HepG2 (cell line): ENCODE data around the gene GLTPD2. TPM values are rescaled to one million over a fixed set of nuclear protein-coding genes. Genes with fewer than 3 reads are reported as not detected.

Experiments used
- CERS6 ChIP-seq: sonication (generic); formaldehyde crosslinking; IDR thresholded peaks from 2 replicates; pipeline ENCODE4 v1.5.0; 2020; ENCODE audit warnings: missing genetic modification reagents
- DBP ChIP-seq: sonication (generic); formaldehyde crosslinking; IDR thresholded peaks from 2 replicates; pipeline ENCODE4 v1.4.0; 2020; ENCODE audit warnings: missing genetic modification reagents; ENCODE audit errors: not compliant biosample characterization
- HMGXB4 ChIP-seq, 2 experiments: sonication (generic) in 1 of 2; formaldehyde crosslinking in 1 of 2; IDR thresholded peaks; 2 replicates each; pipeline versions ENCODE4 v1.4.0 to v1.6.1; 2018 to 2020; ENCODE audit warnings: missing genetic modification reagents in 2 of 2, borderline replicate concordance in 1 of 2, low read depth in 1 of 2, mild to moderate bottlenecking in 1 of 2, missing biosample characterization in 1 of 2
- KDM2A ChIP-seq: sonication (generic); formaldehyde crosslinking; IDR thresholded peaks from 2 replicates; pipeline ENCODE4 v1.4.0; 2020; ENCODE audit warnings: low read depth, missing genetic modification reagents, borderline replicate concordance
- SNAPC4 ChIP-seq: sonication (generic); formaldehyde crosslinking; IDR thresholded peaks from 2 replicates; pipeline ENCODE4 v1.4.0; 2020; ENCODE audit warnings: mild to moderate bottlenecking, missing genetic modification reagents
- SNRNP70 ChIP-seq: fragments of 200-400 bp; formaldehyde crosslinking; IDR thresholded peaks from 2 replicates; pipeline ENCODE4 v1.6.1; 2017; ENCODE audit warnings: mild to moderate bottlenecking, low read depth, low read length, moderate library complexity
- SP2 ChIP-seq: sonication (generic); formaldehyde crosslinking; IDR thresholded peaks from 2 replicates; pipeline ENCODE4 v1.5.1; 2020; ENCODE audit warnings: mild to moderate bottlenecking, missing genetic modification reagents
- SUZ12 ChIP-seq: fragments of 150-350 bp; IDR thresholded peaks from 2 replicates; pipeline ENCODE4 v1.6.1; 2014; ENCODE audit warnings: low read depth, low read length
- TFAP4 ChIP-seq: sonication (generic); IDR thresholded peaks from 2 replicates; pipeline ENCODE4 v1.6.1; 2016; ENCODE audit warnings: low read depth, borderline replicate concordance
- U2AF2 ChIP-seq: fragments of 200-400 bp; formaldehyde crosslinking; IDR thresholded peaks from 2 replicates; pipeline ENCODE4 v1.6.1; 2017; ENCODE audit warnings: low read depth, mild to moderate bottlenecking, low read length
- ZNF331 ChIP-seq: sonication (generic); formaldehyde crosslinking; IDR thresholded peaks from 2 replicates; pipeline ENCODE4 v1.4.0; 2020; ENCODE audit warnings: missing genetic modification reagents
- ZNF446 ChIP-seq: sonication (generic); formaldehyde crosslinking; IDR thresholded peaks from 2 replicates; pipeline ENCODE4 v1.5.0; 2020; ENCODE audit warnings: mild to moderate bottlenecking, missing genetic modification reagents
- ZNF503 ChIP-seq: sonication (generic); formaldehyde crosslinking; IDR thresholded peaks from 2 replicates; pipeline ENCODE4 v1.4.0; 2020; ENCODE audit warnings: missing genetic modification reagents
- ZNF768 ChIP-seq: sonication (generic); formaldehyde crosslinking; IDR thresholded peaks from 2 replicates; pipeline ENCODE4 v1.4.0; 2020; ENCODE audit warnings: missing genetic modification reagents
- ZNF775 ChIP-seq: sonication (generic); formaldehyde crosslinking; IDR thresholded peaks from 2 replicates; pipeline ENCODE4 v1.4.0; 2020; ENCODE audit warnings: missing genetic modification reagents, mild to moderate bottlenecking, moderate library complexity, borderline replicate concordance
- ZNF792 ChIP-seq: IDR thresholded peaks from 2 replicates; pipeline ENCODE4 v1.6.1; 2016
- ZSCAN9 ChIP-seq: IDR thresholded peaks from 2 replicates; pipeline ENCODE4 v1.6.1; 2016; ENCODE audit warnings: borderline replicate concordance
- polyA plus RNA-seq, 8 experiments: library from polyadenylated mRNA; depleted of rRNA in 3 of 8; stranded (reverse) in 7 of 8; unstranded in 1 of 8; fragments of >200 nt; fragmentation: Illumina TruSeq in 4 of 8; extraction: Trizol in 4 of 8; gene quantifications; 2 replicates each; pipeline versions ENCODE4 v1.2.1 to v1.2.3, GENCODE V29; 2011 to 2016; ENCODE audit warnings: low read depth in 4 of 8, missing spikeins in 1 of 8, mixed read lengths in 1 of 8; ENCODE audit not compliant: insufficient read depth in 1 of 8
- total RNA-seq, 5 experiments: library from RNA; depleted of rRNA; stranded (reverse); fragments of >200 nt; fragmentation: Illumina TruSeq; extraction: Trizol; gene quantifications; 2 replicates each; pipeline ENCODE4 v1.2.3, GENCODE V29; 2016; ENCODE audit warnings: low read depth in 1 of 5

GLTPD2 gene
- total and polyA plus RNA-seq, 2 of the 13 experiments (the other 11 are each of a cell fraction or from before 2014, with no cell fraction given) = 7.5 to 12.9 TPM

GRCh38 chr17:4777969-4778760 is 10.6 kb upstream of the GLTPD2 start (continued):
- TF ChIP-seq ZNF792 (CRISPR knock-in tag) = peak; percentile 99
- TF ChIP-seq ZNF503 (CRISPR knock-in tag) = peak; percentile 57; the same call in 1 of the 2 replicates
- peak; percentile 77; the same call in 1 of the 2 replicates for TF ChIP-seq ZNF331
- no peak for TF ChIP-seq SNRNP70
- 0 out of 4 replicates have a peak, but pooled peaks of 1 of the 2 experiments have one; percentile 38 for TF ChIP-seq HMGXB4 (CRISPR knock-in tag; IDR thresholded peaks at IDR 0.05; ENCODE audit: borderline replicate concordance in 1 of 2, low read depth in 1 of 2)
- TF ChIP-seq TFAP4 = peak; percentile 91
- no peak for TF ChIP-seq ZNF446 (CRISPR knock-in tag)
- no peak for TF ChIP-seq SUZ12
- TF ChIP-seq CERS6 (CRISPR knock-in tag) = no peak
- TF ChIP-seq KDM2A (CRISPR knock-in tag) = peak; percentile 37; the same call in 1 of the 2 replicates
- no peak for TF ChIP-seq U2AF2
- TF ChIP-seq SP2 (CRISPR knock-in tag) = no peak
- no peak for TF ChIP-seq DBP (CRISPR knock-in tag)
- TF ChIP-seq ZSCAN9 (CRISPR knock-in tag) = peak; percentile 74; the same call in 1 of the 2 replicates
- TF ChIP-seq SNAPC4 = no peak
- no peak for TF ChIP-seq ZNF775
- TF ChIP-seq ZNF768 (CRISPR knock-in tag) = no peak; the same call in 1 of the 2 replicates
